SU-DHL-6 (cell line): ENCODE measurements around the gene FAM20C.

Experiments
- H2AFZ ChIP-seq: fragments of 200-600 bp; sonication (generic); 2 replicates; pipeline ENCODE4 v1.6.1; 2014; ENCODE audit warnings: low read depth, mild to moderate bottlenecking, moderate library complexity, mixed read lengths, antibody characterized with exemption, low read length; ENCODE audit not compliant: severe bottlenecking
- H3F3A ChIP-seq: fragments of 200-600 bp; shearing (Covaris generic); 2 replicates; pipeline ENCODE4 v1.6.0; 2016; ENCODE audit warnings: antibody characterized with exemption, mild to moderate bottlenecking; ENCODE audit not compliant: insufficient read depth
- H3K27ac ChIP-seq: fragments of 200-600 bp; sonication (generic); 2 replicates; pipeline ENCODE4 v1.5.1; 2016; ENCODE audit warnings: low read depth, mild to moderate bottlenecking, low read length, moderate library complexity, mixed read lengths
- H3K27me3 ChIP-seq: fragments of 200-600 bp; sonication (generic), shearing (Covaris generic); 2 replicates; pipeline ENCODE4 v1.6.0; 2014; ENCODE audit warnings: mild to moderate bottlenecking, low read length
- H3K36me3 ChIP-seq: fragments of 200-600 bp; sonication (generic); 2 replicates; pipeline ENCODE4 v1.6.1; 2014; ENCODE audit warnings: mild to moderate bottlenecking, low read length, mixed read lengths
- H3K4me2 ChIP-seq: fragments of 300-600, 200-600 bp; shearing (Covaris generic), sonication (generic); 2 replicates; pipeline ENCODE4 v1.6.0; 2014; ENCODE audit warnings: low read length, low read depth, mild to moderate bottlenecking; ENCODE audit not compliant: poor library complexity, severe bottlenecking
- H3K4me3 ChIP-seq: fragments of 200-600 bp; sonication (generic); 2 replicates; pipeline ENCODE4 v1.5.1; 2014; ENCODE audit warnings: antibody characterized with exemption, low read length, mild to moderate bottlenecking, mixed read lengths; ENCODE audit not compliant: insufficient read depth, poor library complexity, severe bottlenecking
- H3K79me2 ChIP-seq: fragments of 200-600 bp; sonication (generic); 2 replicates; pipeline ENCODE4 v1.6.1; 2014; ENCODE audit warnings: mild to moderate bottlenecking, low read length, moderate library complexity; ENCODE audit not compliant: insufficient read depth
- H3K9ac ChIP-seq: fragments of 200-600 bp; sonication (generic); 2 replicates; pipeline ENCODE4 v1.7.0; 2014; ENCODE audit warnings: mild to moderate bottlenecking, low read length
- H3K9me2 ChIP-seq: fragments of 200-600 bp; sonication (generic); replicated peaks from 2 replicates; pipeline ENCODE4 v1.6.1; 2014; ENCODE audit warnings: low read length; ENCODE audit not compliant: insufficient read depth
- H3K9me3 ChIP-seq: fragments of 200-600 bp; sonication (generic); 2 replicates; pipeline ENCODE4 v1.6.1; 2014; ENCODE audit warnings: low read length, mixed read lengths; ENCODE audit not compliant: insufficient read depth
- H4K20me1 ChIP-seq: fragments of 200-600 bp; sonication (generic); 2 replicates; pipeline ENCODE4 v1.6.1; 2014; ENCODE audit warnings: low read depth, mild to moderate bottlenecking, antibody characterized with exemption, low read length, moderate library complexity, mixed read lengths
- EZH2phosphoT487 ChIP-seq: fragments of 200-600 bp; sonication (generic), shearing (Covaris generic); conservative IDR thresholded peaks from 2 replicates; pipeline ENCODE4 v1.6.1; 2018; ENCODE audit warnings: mild to moderate bottlenecking, antibody characterized with exemption, low read length, moderate library complexity, mixed read lengths
- TF ChIP-seq, protein P1 (sequence below): fragments of 200-600 bp; sonication (generic); IDR thresholded peaks from one replicate; pipeline ENCODE4 v1.5.1; 2017; ENCODE audit warnings: antibody characterized with exemption, mild to moderate bottlenecking, low read length, moderate library complexity; ENCODE audit not compliant: insufficient read depth, poor library complexity, severe bottlenecking

Gene FAM20C

GRCh38 chr7:229184-229964 lies 37.0 kb downstream of the FAM20C start:
- no peak overlapping the region for H3K9ac ChIP-seq
- H3F3A ChIP-seq: no peaks in the 10 kb centered on the region
- TF ChIP-seq, protein P1, sequence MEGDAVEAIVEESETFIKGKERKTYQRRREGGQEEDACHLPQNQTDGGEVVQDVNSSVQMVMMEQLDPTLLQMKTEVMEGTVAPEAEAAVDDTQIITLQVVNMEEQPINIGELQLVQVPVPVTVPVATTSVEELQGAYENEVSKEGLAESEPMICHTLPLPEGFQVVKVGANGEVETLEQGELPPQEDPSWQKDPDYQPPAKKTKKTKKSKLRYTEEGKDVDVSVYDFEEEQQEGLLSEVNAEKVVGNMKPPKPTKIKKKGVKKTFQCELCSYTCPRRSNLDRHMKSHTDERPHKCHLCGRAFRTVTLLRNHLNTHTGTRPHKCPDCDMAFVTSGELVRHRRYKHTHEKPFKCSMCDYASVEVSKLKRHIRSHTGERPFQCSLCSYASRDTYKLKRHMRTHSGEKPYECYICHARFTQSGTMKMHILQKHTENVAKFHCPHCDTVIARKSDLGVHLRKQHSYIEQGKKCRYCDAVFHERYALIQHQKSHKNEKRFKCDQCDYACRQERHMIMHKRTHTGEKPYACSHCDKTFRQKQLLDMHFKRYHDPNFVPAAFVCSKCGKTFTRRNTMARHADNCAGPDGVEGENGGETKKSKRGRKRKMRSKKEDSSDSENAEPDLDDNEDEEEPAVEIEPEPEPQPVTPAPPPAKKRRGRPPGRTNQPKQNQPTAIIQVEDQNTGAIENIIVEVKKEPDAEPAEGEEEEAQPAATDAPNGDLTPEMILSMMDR: no peak
- TF ChIP-seq EZH2phosphoT487: no peak

GRCh38 chr7:230274-230673 lies 37.9 kb downstream of the FAM20C start:
- Histone ChIP-seq H3K36me3 (no peaks in the 10 kb centered on the region), H3K4me3 (no peak overlapping the region), H3F3A (no peaks in the 10 kb centered on the region), H3K27me3 (no peaks in the 10 kb centered on the region), H3K9me3 (no peaks in the 10 kb centered on the region), H3K9me2 (no peaks in the 10 kb centered on the region), H3K9ac (no peak overlapping the region), H3K79me2 (no peaks in the 10 kb centered on the region), H2AFZ (no peak overlapping the region), H3K4me2 (no peak overlapping the region), H3K27ac (no peak overlapping the region), H4K20me1 (no peaks in the 10 kb centered on the region)
- TF ChIP-seq, protein P1: no peak
- TF ChIP-seq EZH2phosphoT487: no peak

More at GRCh38 chr7:229184-229964, 37.0 kb downstream of the FAM20C start:
- H3K4me3 ChIP-seq: no peak overlapping the region
- no peaks in the 10 kb centered on the region for H3K27me3 ChIP-seq
- H2AFZ ChIP-seq: no peak overlapping the region
- no peak overlapping the region for H3K4me2 ChIP-seq
- H4K20me1 ChIP-seq: no peaks in the 10 kb centered on the region
- H3K79me2 ChIP-seq: no peaks in the 10 kb centered on the region
- H3K27ac ChIP-seq: no peak overlapping the region
- H3K36me3 ChIP-seq: no peaks in the 10 kb centered on the region
- H3K9me2 ChIP-seq: no peaks in the 10 kb centered on the region
- no peaks in the 10 kb centered on the region for H3K9me3 ChIP-seq

- no peak overlapping the region for H3K9ac ChIP-seq
- no peaks in the 10 kb centered on the region for H3K9me2 ChIP-seq
- H3K36me3 ChIP-seq: no peaks in the 10 kb centered on the region
- no peak overlapping the region for H3K4me2 ChIP-seq
- H3K4me3 ChIP-seq: no peak overlapping the region
- no peaks in the 10 kb centered on the region for H3K27me3 ChIP-seq
- no peaks in the 10 kb centered on the region for H3F3A ChIP-seq
- H3K79me2 ChIP-seq: no peaks in the 10 kb centered on the region
- no peak for TF ChIP-seq EZH2phosphoT487
- TF ChIP-seq, protein P1: peak; percentile 25
- no peak overlapping the region for H3K27ac ChIP-seq
- no peaks in the 10 kb centered on the region for H3K9me3 ChIP-seq
- H2AFZ ChIP-seq: no peak overlapping the region
- no peaks in the 10 kb centered on the region for H4K20me1 ChIP-seq
These were observed 38.9 kb downstream of the FAM20C start for GRCh38 chr7:231030-231857.
